UCSD-AML1 (cell line): Measurements from ENCODE around the gene HOXD1.

Source experiments
- DNase-seq: peaks from one replicate; lab custom pipeline; 2025; ENCODE audit not compliant: unreplicated experiment; lab: John Stamatoyannopoulos, UW

The HOXD1 gene

GRCh38 chr2:176234940-176235339 is 46.5 kb downstream of the HOXD1 start:
- DNase-seq: no peak

- DNase-seq: no peak
Observed at GRCh38 chr2:176237456-176237855, 49.0 kb downstream of the HOXD1 start.

- no peak for DNase-seq
Observed at GRCh38 chr2:176239031-176239430, 50.6 kb downstream of the HOXD1 start.

- DNase-seq: no peak
Observed at GRCh38 chr2:176240301-176240700, 51.8 kb downstream of the HOXD1 start.
